HG03139 (cell line): ENCODE data around the gene HTR5A.

Experiments
- ATAC-seq: cut with Tn5 transposase; IDR thresholded peaks from one replicate; pipeline ENCODE4 v1.9.1; 2021; ENCODE audit not compliant: unreplicated experiment

The HTR5A gene

GRCh38 chr7:155136619-155137243 lies 66.6 kb downstream of the HTR5A start:
- ATAC-seq: no peak
